Activated B cell treated with CpG ODN at 0.5 μM for 24 hours (primary cell): Measurements from ENCODE around the gene SDK2. TPM values are rescaled to one million over a fixed set of nuclear protein-coding genes. Genes with fewer than 3 reads are reported as not detected.

ENCODE experiments used
- ATAC-seq: fragments of 200-7000 bp; cut with Tn5 transposase; one replicate; pipeline ENCODE4 v1.10.0; 2021; ENCODE audit warnings: low read depth, mild to moderate bottlenecking, moderate library complexity
- CTCF ChIA-PET: fragments of 350-600 bp; sonication (Branson Sonifier 250); formaldehyde crosslinking; loops from one replicate; lab custom pipeline; 2021; ENCODE audit warnings: antibody characterized with exemption; lab: Charles Lee
- POLR2A ChIA-PET: fragments of 350-600 bp; sonication (Branson Sonifier 250); formaldehyde crosslinking; loops from one replicate; lab custom pipeline; 2021; ENCODE audit warnings: antibody characterized with exemption; lab: Charles Lee
- DNase-seq: peaks from one replicate; pipeline ENCODE4 v3.0.0; 2022
- H3K27ac Mint-ChIP-seq: one replicate; pipeline ENCODE4 v1.8.0; 2020; ENCODE audit warnings: mixed read lengths
- H3K27me3 Mint-ChIP-seq: one replicate; pipeline ENCODE4 v1.8.0; 2021; ENCODE audit warnings: mixed read lengths
- H3K36me3 Mint-ChIP-seq: one replicate; pipeline ENCODE4 v1.8.0; 2021; ENCODE audit warnings: low read depth, mixed read lengths
- H3K4me1 Mint-ChIP-seq: one replicate; pipeline ENCODE4 v1.8.0; 2021; ENCODE audit warnings: mixed read lengths
- H3K4me3 Mint-ChIP-seq: one replicate; pipeline ENCODE4 v1.8.0; 2020; ENCODE audit warnings: mild to moderate bottlenecking, mixed read lengths
- H3K9me3 Mint-ChIP-seq: one replicate; pipeline ENCODE4 v1.8.0; 2020; ENCODE audit warnings: mixed read lengths
- CTCF ChIP-seq: fragments of 200-600 bp; IDR thresholded peaks from one replicate; pipeline ENCODE4 v1.8.0; 2022; ENCODE audit warnings: antibody characterized with exemption, mild to moderate bottlenecking
- intact Hi-C: fragments of 100-400 bp; cut with micrococcal nuclease; formaldehyde crosslinking; loops from one replicate; pipeline ENCODE4 v1.15.1; 2024
- total RNA-seq: library from RNA; stranded (reverse); gene quantifications from 2 replicates; pipeline ENCODE4 v1.2.3, GENCODE V29; 2022

Gene SDK2
- total RNA-seq, 1 donor from 2014 or later, result 2.5 TPM

GRCh38 chr17:73347351-73347750, 296.9 kb downstream of the SDK2 start:
- peaks cover 22% of the 10 kb centered on the region for H3K36me3 Mint-ChIP-seq
- intact Hi-C loops, result no loop called here
- no peaks in the 10 kb centered on the region for H3K9me3 Mint-ChIP-seq
- POLR2A ChIA-PET, result no interaction called here
- CTCF ChIA-PET, result no interaction called here
- H3K27me3 Mint-ChIP-seq, result no peaks in the 10 kb centered on the region
- H3K27ac Mint-ChIP-seq, result no peak overlapping the region
- no peak overlapping the region for H3K4me3 Mint-ChIP-seq
- DNase-seq (no peak), ATAC-seq (no peak)
- TF ChIP-seq CTCF, result no peak
- no peaks in the 10 kb centered on the region for H3K4me1 Mint-ChIP-seq

- POLR2A ChIA-PET, result no interaction called here
- Mint-ChIP-seq H3K9me3 (no peaks in the 10 kb centered on the region), H3K4me1 (no peaks in the 10 kb centered on the region), H3K27ac (no peak overlapping the region), H3K36me3 (peaks cover 17% of the 10 kb centered on the region), H3K4me3 (no peak overlapping the region), H3K27me3 (no peaks in the 10 kb centered on the region)
- intact Hi-C loops, result no loop called here
- CTCF ChIA-PET, result no interaction called here
- no peak for DNase-seq
- TF ChIP-seq CTCF, result no peak
- ATAC-seq, result no peak
These were observed 297.6 kb downstream of the SDK2 start for GRCh38 chr17:73346501-73347162.

- no peaks in the 10 kb centered on the region for H3K4me1 Mint-ChIP-seq
- no peak overlapping the region for H3K27ac Mint-ChIP-seq
- DNase-seq (no peak), ATAC-seq (no peak)
- TF ChIP-seq CTCF, result no peak
- intact Hi-C loops, result no loop called here
- no peaks in the 10 kb centered on the region for H3K27me3 Mint-ChIP-seq
- no peak overlapping the region for H3K4me3 Mint-ChIP-seq
- ChIA-PET CTCF (no interaction called here), POLR2A (no interaction called here)
- H3K9me3 Mint-ChIP-seq, result no peaks in the 10 kb centered on the region
- peaks cover 6% of the 10 kb centered on the region for H3K36me3 Mint-ChIP-seq
These were observed 300.3 kb downstream of the SDK2 start for GRCh38 chr17:73343739-73344454.

GRCh38 chr17:73343168-73343634, 301.0 kb downstream of the SDK2 start:
- Mint-ChIP-seq H3K27ac (no peak overlapping the region), H3K4me1 (no peaks in the 10 kb centered on the region), H3K27me3 (no peaks in the 10 kb centered on the region), H3K4me3 (no peak overlapping the region), H3K9me3 (no peaks in the 10 kb centered on the region), H3K36me3 (peaks cover 6% of the 10 kb centered on the region)
- intact Hi-C loops, result no loop called here
- POLR2A ChIA-PET, result no interaction called here
- no peak for DNase-seq
- no peak for TF ChIP-seq CTCF
- CTCF ChIA-PET, result no interaction called here
- no peak for ATAC-seq

GRCh38 chr17:73342541-73343167, 301.6 kb downstream of the SDK2 start:
- no peak for TF ChIP-seq CTCF
- no peaks in the 10 kb centered on the region for H3K27me3 Mint-ChIP-seq
- no peak for DNase-seq
- no peaks in the 10 kb centered on the region for H3K9me3 Mint-ChIP-seq
- ChIA-PET POLR2A (no interaction called here), CTCF (no interaction called here)
- H3K4me1 Mint-ChIP-seq, result no peaks in the 10 kb centered on the region
- intact Hi-C loops, result no loop called here
- peaks cover 4% of the 10 kb centered on the region for H3K36me3 Mint-ChIP-seq
- H3K4me3 Mint-ChIP-seq, result no peak overlapping the region
- ATAC-seq, result no peak
- no peak overlapping the region for H3K27ac Mint-ChIP-seq
